HG03095 (cell line): ENCODE measurements around the gene PLPP1.

Source experiments
- ATAC-seq: cut with Tn5 transposase; IDR thresholded peaks from one replicate; pipeline ENCODE4 v1.9.1; 2021; ENCODE audit warnings: moderate library complexity; ENCODE audit not compliant: unreplicated experiment

The PLPP1 gene

DNA sequence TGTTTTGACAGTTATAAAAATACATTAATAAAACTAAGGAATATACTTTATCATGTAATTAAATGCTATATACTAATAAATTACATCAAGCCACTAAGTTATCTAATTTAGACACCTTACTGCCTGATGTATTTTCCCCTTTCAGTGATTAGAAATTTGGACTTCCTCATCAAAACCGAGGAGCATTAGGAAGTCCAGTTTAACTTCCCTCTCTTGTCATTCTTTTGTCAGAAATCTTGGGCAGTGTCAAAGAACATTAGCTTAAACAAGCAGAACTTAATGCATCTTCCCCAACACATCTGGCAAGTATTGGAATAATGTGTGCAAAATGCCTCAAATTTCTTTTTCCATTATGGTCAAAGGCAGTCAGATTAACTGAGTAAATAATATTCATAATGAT is 81.6 kb downstream of the PLPP1 start:
- ATAC-seq, result no peak

DNA sequence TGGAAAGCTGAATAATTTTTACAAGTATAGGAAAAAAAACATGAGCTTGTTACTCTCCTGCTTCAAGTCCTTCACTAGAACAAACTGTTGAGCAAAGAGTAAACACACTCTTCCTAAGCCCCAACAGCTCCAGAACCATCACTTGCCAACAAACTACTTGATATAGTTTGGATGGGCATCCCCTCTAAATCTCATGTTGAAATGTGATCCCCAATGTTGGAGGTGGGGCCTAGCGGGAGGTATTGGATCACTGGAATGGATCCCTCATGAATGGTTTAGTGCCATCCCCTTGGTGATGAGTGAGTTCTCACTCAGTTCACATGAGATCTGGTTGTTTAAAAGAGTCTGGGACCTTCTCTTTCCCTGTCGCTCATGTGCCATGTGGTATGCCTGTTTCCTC is 82.8 kb downstream of the PLPP1 start:
- no peak for ATAC-seq

DNA sequence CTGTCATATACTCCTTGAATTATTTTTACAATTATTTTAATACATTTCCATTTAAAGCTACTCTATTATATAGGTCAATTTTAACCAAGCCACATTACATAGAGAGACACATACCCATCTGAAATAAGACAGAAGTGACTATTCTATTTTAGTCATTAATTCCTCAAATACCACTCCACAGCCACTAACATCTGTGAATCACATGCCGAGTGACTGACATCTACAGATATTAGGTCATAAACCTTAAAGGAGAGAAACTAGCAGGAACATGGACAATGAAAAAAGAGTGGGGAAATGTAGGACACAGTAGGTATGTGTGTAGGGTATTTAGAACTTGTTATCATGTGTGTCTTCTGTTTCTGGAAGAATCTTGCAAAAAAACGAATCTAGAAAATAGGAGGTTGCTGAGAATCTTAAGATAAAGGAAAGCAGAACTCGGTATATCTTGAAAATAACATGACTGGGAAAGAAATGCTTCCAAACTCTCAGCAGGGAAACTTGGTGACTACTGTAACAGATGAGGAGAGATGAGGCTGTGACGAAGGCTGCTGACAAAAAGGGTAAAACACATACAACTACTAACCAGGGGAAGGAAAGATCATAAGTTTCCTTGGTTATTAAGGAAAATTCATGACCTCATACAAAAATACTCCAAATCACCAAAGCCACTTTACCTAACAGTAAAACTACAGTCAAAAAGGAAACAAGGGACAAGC is 84.6 kb downstream of the PLPP1 start:
- ATAC-seq, result no peak

DNA sequence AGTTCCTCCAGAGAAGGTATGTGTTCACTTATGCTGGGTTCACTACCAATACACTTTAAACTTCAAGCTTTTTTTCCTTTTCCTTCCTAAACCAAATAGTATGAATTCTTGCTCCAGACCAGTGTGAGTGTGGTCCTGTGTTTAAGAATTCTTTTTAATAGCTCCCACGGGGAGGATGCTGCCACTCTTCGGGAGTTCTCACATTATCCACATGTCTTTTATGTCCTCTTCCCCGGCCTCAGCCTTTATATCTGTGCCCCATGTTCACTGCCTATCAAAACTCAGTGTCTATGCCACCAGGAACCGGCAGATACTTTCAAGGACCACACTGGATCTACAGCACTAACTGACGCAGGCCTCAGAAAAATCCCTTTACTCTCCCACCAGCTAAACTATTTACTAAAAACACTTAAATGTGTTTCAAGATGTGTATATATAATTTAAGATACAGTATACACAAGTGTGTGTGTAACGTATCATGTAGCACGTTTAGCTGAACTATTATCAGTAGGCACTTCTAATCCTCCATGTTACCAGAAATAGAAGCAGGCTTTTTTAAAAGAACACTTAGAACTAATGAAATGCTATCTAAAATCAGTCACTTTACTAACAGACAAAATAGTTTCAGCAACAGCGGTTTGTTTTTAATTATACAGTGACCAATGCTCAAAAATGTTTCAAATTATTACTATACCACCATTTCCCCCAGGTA is 88.0 kb downstream of the PLPP1 start:
- ATAC-seq, result no peak

DNA sequence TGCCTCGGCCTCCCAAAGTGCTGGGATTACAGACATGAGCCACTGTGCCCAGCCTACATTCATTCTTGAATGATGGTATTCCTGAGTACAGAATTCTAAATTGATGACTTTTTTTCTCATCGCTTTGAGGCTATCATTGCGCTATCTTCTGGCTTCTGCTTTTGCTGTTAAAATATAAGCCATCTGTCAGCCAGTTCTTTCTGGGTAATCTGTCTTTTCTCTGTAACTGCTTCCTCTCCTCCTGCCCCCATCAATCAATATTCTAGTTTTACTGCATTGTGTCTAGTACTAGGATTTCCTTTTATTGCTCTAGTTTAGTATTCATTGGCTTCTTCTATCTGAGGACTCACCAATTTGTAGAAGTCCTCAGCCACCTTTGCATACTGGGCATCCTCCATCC is 89.0 kb downstream of the PLPP1 start:
- ATAC-seq, result no peak

DNA sequence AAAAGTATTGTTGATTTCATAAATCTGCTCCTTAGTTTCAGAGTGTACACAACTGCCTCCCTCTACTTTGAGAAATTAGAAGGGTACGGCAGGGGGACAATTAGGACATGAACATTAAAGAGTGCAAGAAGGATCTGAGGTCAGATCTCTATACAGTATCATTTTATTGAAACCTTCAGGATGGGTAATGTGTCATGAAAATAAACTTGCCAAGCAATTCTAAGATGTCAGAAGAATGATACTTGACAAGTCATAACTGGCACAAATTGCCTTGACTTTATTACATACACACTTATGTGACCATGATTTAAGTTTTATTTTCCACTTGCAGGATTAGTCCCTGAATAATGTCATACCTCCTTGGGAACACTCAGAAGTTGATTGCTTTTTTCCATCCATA is 92.8 kb downstream of the PLPP1 start:
- no peak for ATAC-seq

DNA sequence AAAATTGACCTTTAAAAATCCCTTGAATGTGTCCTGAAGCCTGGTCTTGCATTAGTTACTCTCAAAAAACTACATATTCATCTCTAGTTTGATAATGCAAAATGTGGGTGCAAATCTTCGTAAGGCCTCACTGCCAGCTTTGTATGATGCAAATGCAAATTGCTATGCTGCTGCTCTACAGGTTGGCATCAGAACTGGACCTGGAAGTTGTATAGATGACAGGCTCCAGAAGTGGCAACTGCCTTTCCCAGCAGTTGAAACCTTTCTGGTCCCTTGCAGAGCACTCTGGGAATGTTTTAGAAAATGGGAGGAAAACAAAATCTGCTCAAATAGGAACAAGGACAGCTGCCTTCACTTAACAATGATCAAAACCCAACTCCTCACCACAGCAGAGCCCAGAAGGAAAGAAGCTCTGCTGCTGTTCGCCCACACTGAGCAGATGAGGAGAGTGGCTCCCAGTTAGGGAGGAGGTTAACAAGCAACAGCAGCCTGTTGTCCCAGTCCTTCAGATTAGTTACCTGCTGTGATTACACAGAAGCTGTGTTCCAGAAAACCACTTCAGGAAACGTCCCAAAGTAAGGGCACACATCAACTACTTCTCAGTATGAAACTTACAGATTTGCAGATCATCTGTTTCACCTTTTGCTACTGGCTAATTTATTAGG is 93.5 kb downstream of the PLPP1 start:
- no peak for ATAC-seq

DNA sequence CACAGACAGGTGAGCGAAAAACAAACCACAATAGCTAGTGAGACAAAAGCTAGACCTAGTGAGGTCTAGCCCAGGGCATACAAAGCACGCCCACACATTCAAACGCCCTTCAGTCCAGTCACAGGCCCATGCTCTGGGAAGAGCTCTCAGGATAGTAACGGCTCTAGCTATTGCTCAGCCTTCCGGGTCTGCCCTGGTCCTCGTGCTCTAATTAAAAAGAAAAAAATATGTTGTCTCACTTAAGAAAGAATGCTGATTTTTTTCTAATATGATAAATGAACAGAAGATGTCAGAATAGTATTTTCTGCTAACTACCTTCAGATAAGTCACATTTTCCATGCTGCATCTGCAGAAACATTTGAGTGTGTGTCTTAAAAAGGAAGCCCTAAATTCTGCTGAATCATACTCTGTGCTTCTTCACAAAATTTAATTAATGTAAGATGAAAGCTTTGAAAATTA is 94.5 kb downstream of the PLPP1 start:
- ATAC-seq, result no peak

DNA sequence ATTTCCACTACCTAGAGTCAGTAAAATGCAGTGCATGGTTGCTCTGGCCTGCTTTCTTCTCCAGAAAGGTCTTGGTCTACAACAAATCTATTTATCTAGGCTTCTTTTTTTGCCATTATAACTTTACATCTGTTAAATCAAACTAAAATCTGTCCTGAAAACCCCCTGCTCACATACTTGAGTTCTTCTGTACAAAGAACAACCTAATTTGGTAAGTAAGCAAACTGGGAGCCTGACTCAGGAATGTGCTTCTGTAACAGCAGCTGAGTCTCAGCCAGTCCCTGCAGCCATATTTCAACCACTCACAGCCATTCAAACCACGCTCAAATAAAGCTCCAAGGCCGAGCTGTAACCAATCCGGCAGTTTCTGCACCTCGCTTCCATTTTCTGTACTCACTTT is 95.8 kb downstream of the PLPP1 start:
- no peak for ATAC-seq

DNA sequence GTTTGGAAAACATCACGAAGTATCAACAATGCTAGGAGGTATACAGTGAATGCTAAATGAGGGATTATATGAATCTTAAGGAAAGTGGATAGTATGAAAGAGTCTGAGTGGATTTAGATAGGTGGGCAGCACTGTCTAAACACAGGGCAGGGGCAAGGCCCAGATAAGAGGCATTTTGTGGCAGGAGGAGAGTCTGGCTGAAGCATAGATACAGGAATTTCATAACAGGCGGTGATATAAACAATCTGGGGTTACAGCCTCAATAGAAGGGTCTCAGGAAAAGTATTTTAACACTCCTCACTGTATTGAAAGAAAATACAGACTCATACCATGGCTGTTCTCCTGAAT is 96.9 kb downstream of the PLPP1 start:
- ATAC-seq, result no peak

DNA sequence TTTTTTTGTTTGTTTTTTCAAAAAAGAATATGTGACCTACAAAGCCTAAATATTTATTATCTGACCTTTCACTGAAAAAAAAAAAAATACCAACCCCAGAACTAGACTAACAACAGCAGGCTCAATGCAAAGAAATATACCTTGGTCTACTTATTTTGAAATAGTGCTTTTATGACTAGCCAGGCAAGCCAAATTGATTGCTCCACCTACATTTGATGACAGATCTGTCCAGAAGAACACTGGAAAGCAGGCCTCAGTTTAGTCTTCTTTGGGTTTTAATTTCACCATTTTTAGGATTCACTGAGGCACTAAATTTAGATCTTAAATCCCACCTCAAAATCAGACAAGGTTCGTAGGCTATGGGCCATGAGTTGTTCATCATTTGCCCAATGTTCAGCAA is 97.3 kb downstream of the PLPP1 start:
- ATAC-seq, result no peak

DNA sequence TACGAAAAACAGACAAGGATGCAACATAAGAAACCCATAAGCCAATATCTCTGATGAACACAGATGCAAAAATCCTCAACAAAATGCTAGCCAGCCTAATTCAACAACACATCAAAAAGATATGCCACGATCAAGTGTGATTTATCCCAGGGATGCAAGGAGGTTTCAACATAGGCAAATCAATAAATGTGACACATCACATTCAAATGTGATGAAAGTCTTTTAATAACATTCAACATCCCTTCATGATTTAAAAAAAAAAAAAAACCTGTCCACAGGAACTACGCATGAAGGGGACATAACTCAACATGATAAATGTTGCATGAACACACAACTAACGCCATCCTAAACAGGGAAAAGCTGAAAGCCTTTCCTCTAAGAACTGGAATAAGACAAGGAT is 102.2 kb downstream of the PLPP1 start:
- ATAC-seq, result no peak

DNA sequence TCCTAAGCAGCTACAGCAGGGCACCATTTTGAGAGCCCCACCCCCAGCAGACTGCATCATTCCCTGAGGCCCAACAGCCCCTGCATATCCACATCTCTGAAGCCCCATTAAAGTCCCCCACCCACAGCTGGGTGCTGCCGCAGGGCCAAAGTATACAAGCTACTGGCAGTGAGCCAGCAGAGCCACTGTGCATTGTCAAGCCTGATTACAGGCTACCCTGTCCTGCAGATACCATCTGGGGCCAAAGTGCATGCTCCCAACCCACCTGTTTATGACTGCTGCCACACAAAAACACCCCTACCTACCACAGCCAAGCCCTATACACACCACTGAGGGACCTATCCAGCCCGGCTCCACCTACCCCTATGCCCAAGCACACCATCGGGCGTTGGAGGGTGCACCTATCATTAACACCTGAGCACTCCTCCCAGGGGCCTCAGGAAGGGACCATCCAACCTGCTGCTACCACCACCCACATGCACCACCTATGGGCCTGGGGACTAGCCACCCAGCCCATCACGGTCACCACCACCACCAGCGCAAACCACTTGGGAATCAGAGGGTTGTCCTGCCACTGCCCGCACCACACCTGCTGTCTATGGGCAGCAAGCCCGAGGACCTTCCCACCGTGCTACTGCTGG is 105.0 kb downstream of the PLPP1 start:
- ATAC-seq, result no peak

DNA sequence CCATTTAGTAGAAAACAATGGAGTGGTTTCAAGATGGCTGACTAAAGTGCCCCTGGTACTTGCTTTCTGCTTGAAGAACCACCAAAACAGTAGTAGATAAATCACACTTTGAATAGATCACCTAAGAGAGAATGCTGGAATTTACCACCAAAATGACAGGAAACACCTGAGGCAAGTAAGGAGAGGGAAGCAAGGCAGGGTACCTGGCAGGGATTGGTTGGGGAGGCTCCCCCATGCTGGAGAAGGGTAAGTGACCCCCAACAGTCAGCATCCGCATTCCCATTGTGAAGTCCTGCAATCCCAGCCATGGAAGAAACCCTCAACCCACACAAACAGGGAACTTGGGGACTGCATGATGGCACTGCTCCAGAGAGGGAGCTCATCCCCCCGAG is 105.5 kb downstream of the PLPP1 start:
- ATAC-seq, result no peak

DNA sequence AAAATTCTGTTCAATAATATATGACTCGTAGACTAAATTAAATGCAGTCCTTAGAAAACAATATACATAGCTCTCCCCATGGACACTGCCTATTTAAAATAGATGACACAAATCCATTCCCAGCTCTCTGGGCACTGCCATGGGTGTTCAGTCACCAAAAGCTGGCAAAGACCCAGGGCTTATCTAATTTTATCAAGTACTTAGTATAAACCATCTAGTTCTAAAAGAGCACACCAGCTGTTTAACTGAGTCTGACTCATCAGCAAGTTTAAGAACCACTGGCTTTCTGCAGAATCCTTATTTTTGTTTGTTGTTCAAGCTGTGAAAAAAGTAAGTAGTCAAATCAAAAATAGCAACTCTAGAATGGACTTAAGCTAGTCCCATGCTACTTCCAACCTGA is 107.6 kb downstream of the PLPP1 start:
- ATAC-seq, result no peak

DNA sequence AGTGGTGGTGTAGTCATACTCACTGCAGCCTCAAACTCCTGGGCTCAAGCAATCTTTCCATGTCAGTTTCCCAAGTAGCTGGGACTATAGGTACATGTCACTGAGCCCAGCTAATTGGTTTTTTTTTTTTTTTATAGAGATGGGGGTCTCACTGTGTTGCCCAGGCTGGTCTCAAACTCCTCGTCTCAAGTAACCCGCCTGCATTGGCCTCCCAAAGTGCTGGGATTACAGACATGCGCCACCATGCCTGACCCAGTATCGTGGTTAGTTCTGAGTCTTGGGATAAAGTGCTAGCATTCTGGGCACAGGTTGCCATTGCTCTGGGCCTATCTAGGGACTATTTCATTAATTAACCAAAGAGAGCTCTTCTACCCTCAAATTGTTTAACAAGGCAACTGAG is 108.3 kb downstream of the PLPP1 start:
- ATAC-seq, result no peak

DNA sequence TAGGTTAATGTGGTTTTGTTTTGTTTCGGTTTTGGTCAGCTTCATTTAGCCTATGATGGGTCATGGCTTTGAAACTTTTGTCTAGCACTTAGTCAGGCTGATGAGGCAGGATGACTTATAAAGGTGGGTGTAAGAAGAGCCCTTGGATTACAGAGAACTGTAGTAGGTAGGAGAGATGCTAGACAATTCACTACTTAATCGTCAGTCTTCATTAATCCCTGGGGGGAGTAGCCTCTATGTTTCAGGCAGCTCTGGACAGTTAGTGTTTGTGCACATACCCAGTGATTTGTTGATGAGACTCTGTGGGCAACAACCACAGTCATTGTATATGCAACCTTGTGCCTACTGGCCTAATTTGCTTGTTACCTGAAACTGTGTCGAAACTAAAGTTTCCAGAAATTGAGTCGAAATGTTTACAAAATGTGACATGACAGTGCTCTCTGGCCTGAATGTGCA is 113.7 kb downstream of the PLPP1 start:
- peak; percentile 89 for ATAC-seq

DNA sequence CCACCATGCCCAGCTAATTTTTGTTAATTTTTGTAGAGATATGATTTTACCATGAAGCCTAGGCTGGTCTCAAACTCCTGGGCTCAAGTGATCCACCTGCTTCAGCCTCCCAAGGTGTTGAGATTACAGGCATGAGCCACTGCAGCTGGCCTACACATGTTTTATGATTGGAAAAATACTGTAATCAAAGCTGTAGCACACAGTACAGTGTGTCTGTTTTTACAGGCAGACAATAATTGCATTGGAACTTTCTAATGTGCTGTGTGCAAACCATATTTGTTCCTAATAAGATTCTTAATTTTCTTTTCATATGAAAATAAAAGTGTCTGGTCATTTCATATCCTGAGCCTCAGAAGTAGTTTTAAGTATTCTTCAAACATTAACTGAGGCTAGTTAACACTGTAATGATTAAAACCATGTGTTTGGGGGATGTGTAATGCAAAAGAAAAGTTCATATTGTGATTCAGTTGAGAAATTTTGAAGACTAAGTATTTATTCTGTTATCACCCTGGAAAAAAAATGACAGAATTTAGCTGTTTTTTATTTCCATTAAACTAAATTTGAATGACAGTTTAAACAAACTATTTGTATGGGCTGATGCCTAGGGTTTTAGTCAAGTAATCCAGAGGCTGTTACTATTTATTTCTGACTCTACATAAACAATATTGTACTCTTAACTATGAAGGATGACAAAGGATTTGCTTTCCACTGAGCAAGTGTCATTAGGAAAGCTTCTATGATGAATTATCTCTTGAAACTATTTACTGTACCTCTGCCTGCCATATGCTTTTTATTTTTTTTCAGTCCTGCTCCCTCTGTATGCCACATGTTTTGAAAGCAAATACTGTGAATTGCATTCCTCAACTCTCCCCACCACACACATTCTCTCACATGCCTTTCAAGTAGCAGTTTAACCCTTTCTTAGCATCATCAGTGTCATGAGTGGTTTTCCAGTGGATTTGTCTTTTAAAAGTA is 115.5 kb downstream of the PLPP1 start:
- ATAC-seq, result no peak

DNA sequence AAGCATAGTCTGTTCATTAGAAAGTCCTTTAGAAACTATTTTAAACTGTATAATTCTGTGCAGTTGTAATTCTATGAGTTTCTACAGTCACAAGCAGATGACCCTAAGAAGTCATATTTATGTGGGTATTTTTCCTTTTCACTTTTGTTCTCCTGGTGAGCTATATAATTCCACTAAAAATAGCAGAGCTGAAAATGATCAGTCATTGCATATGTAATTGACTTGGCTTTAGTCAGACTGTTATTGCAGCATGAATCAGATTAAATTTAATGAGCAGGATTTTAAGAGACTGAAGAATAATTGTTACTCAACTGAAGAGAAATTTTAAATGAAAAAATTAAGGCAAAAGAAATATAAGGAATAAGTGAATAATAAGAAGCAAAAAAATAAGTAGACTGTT is 118.5 kb downstream of the PLPP1 start:
- ATAC-seq, result no peak

DNA sequence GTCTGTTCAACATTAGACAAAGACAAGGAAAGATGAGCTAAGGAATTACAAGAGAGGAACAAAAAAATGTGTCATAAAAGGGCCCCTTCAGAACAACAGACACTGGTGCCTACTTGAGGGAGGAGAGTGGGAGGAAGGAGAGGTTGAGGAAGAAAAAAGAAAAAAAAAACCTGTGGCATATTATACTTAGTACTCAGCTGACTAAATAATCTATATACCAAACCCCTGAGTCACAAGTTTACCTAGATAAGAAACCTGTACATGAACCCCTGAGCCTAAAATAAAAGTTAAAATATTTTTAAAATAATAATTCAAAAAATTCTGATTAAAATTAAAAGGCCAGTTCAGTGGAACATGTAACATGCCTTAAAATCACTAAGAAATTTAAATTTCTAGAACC is 119.7 kb downstream of the PLPP1 start:
- ATAC-seq, result no peak

DNA sequence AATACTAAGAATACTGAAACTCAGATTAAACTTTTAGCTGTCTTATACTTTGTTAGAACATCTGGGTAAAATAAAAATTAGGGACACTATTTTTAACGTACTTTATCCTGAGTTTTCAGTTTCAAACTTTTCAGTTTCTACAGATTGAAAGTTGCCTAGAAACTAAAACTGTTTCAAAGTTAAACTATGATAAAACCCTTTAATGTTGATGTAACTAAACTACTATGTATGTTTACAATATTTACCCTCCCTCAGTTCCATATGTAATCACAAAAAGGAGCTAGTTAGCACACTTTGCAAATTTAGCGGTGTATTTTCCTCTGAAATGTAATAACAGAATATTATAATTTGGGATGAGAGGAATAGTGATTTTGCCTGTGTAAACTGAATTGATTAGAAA is 121.1 kb downstream of the PLPP1 start:
- no peak for ATAC-seq
